ENCODE results near the gene NUP214.

DNA sequence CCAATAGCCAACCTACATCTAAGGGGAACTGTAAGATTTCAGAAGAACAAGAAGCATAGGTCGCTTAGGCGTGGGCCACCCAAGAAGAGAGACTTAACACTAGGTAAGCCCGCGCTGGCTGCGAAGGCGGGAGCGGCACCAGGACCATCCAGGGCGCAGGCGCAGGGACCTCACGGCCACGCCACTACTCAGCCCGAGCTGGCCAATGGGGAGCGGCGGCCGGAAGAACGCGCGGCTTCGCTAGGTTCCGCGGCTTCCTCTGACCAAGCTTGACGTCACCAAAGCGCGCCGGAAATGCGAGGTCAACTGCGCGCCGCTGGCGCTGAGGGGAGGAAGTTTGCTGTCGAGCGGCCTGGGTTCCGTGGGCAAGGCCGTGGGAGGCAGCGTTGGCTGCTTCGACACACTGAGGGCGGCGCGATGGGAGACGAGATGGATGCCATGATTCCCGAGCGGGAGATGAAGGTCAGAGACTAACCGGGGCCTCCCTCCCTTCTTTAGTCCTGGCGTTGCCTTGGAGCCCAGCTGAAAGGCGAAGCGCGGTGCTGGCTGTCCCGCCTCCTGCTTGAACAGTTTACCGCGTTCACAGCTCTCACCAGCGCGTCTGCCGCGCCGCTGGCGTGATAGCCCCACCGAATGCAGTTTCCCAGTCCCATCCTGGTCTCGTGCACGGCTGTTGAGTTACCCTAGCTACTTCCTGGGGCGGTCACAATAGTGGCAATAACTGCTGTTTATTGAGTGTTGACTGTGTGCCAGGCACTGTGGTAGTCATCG is at the start of gene NUP214:
- TF ChIP-seq, protein P1, sequence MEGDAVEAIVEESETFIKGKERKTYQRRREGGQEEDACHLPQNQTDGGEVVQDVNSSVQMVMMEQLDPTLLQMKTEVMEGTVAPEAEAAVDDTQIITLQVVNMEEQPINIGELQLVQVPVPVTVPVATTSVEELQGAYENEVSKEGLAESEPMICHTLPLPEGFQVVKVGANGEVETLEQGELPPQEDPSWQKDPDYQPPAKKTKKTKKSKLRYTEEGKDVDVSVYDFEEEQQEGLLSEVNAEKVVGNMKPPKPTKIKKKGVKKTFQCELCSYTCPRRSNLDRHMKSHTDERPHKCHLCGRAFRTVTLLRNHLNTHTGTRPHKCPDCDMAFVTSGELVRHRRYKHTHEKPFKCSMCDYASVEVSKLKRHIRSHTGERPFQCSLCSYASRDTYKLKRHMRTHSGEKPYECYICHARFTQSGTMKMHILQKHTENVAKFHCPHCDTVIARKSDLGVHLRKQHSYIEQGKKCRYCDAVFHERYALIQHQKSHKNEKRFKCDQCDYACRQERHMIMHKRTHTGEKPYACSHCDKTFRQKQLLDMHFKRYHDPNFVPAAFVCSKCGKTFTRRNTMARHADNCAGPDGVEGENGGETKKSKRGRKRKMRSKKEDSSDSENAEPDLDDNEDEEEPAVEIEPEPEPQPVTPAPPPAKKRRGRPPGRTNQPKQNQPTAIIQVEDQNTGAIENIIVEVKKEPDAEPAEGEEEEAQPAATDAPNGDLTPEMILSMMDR (IDR thresholded peaks at IDR 0.05) = peak in 1 of 6 experiments; percentile 26
- peak in 3 of 4 donors; percentile 81 to 91 (median 83) for TF ChIP-seq POLR2A (IDR thresholded peaks at IDR 0.05)
